GM12865 (cell line): ENCODE measurements around the gene CCNL2.
"Not testable (repeated sequence)": the region's sequence is repeated elsewhere in the genome, so short reads cannot be mapped to it uniquely, and the experiment has no call there.

Experiments
- DNase-seq: peaks from one replicate; pipeline ENCODE4 v3.0.0; 2010; ENCODE audit warnings: low read depth
- H3K4me3 ChIP-seq: 2 replicates; pipeline ENCODE4 v1.5.1; 2011; ENCODE audit warnings: mild to moderate bottlenecking, low read depth, low read length, control low read depth
- CTCF ChIP-seq: IDR thresholded peaks from 2 replicates; pipeline ENCODE4 v1.5.1; 2011; ENCODE audit warnings: low read length, control low read depth, low read depth, inconsistent platforms; ENCODE audit not compliant: insufficient read depth; ENCODE audit errors: missing control alignments

The CCNL2 gene

GRCh38 chr1:1430992-1431844, 32.1 kb upstream of the CCNL2 start:
- no peak overlapping the region for H3K4me3 ChIP-seq
- DNase-seq = no peak

GRCh38 chr1:1430114-1430982, 31.2 kb upstream of the CCNL2 start:
- no peak for TF ChIP-seq CTCF
- no peak overlapping the region for H3K4me3 ChIP-seq
- no peak for DNase-seq

More at GRCh38 chr1:1430992-1431844, 32.1 kb upstream of the CCNL2 start:
- TF ChIP-seq CTCF = no peak

GRCh38 chr1:1429671-1430073, 30.5 kb upstream of the CCNL2 start:
- no peak for DNase-seq
- H3K4me3 ChIP-seq = no peak overlapping the region
- no peak for TF ChIP-seq CTCF

DNA sequence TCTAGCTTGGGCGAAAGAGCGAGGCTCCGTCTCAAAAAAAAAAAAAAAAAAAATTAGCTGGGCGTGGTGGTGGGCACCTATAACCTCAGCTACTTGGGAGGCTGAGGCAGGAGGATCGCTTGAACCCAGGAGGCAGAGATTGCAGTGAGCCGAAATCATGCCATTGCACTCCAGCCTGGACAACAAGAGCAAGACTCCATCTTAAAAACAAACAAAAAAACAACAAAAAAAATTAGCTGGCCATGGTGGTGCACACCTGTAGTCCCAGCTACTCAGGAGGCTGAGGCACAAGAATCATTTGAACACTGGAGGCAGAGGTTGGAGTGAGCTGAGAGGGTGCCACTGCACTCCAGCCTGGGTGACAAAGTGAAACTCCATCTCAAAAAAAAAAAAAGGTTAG, 29.8 kb upstream of the CCNL2 start:
- not testable (repeated sequence) for DNase-seq, H3K4me3 ChIP-seq

DNA sequence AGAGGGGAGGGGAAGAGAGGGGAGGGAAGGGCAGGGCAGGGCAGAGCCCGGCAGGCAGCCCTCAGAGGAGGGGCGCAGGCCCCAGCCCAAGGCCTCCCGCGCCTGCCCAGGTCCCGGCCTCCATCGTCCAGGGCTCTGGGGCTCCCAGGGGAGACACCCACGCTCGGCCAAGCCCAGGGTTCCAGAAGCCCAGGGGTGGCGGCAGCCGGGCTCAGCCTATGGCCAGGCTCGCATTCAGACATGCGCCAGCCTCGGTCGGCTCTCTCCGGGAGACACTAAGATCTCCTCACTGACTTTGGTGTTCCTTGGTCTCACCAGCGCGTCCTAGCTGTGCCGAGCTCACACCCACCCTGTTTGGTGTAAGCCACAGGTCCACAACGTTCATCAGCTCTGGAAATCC, 29.0 kb upstream of the CCNL2 start:
- DNase-seq = no peak
- TF ChIP-seq CTCF = no peak
- H3K4me3 ChIP-seq = no peak overlapping the region

- DNase-seq = no peak
- H3K4me3 ChIP-seq = no peak overlapping the region
- TF ChIP-seq CTCF = no peak
Measured at GRCh38 chr1:1427820-1428148, 28.6 kb upstream of the CCNL2 start.

DNA sequence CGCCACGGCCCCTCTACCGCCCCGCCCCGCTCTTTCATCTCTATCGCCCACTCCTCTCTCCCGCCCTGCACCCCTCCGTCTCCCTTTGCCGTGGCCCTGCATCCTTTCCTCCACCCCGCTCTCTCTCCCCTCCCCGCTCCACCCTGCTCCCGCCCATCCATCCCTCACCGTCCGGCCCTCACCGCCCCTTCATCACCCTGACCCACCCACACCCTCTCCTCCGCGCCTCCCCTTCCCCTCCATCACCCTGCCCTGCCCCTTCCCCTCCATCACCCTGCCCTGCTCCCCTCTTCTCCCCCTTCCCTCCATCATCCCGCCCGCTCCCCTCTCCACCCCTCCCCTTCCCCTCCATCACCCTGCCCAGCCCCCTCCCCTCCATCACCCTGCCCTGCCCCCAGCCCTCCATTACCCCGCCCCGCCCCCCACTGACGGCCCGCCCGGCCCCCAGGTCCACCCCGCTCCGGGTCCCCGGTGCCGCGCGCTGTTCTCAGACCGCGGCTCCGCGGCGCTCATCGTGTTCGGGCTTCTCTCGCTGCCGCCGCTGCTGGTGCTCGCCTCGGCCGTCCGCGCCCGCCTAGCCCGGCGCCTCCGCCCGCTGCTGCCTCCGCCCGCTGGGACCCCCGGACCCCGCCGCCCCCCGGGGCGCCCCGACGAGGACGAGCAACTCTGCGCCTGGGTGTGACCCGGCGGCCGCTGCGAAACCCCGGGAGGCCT, 28.1 kb upstream of the CCNL2 start:
- no peak for DNase-seq
- H3K4me3 ChIP-seq = no peak overlapping the region
- no peak for TF ChIP-seq CTCF
